Neural cell (in vitro differentiated cells): Measurements from ENCODE around the gene ENOX1. TPM values are rescaled to one million over a fixed set of nuclear protein-coding genes. Genes with fewer than 3 reads are reported as not detected.

ENCODE experiments used
- H2AFZ ChIP-seq: fragments of 200-600, 300-800 bp; sonication (generic), shearing (Covaris generic); 2 replicates; pipeline ENCODE4 v1.6.0; 2014; ENCODE audit warnings: low read depth, mild to moderate bottlenecking, antibody characterized with exemption, low read length, moderate library complexity
- H3F3A ChIP-seq: fragments of 200-600 bp; shearing (Covaris generic); 2 replicates; pipeline ENCODE4 v1.6.1; 2016; ENCODE audit warnings: mild to moderate bottlenecking, moderate library complexity, mixed read lengths, antibody characterized with exemption, low read length; ENCODE audit not compliant: insufficient read depth, poor library complexity, severe bottlenecking
- H3K27ac ChIP-seq: fragments of 200-600, 300-800 bp; sonication (generic), shearing (Covaris generic); 2 replicates; pipeline ENCODE4 v1.5.1; 2014; ENCODE audit warnings: mild to moderate bottlenecking, low read length, moderate library complexity
- H3K27me3 ChIP-seq: fragments of 300-800, 200-600 bp; sonication (generic), shearing (Covaris generic); 2 replicates; pipeline ENCODE4 v1.6.0; 2014; ENCODE audit warnings: mild to moderate bottlenecking, low read depth, low read length, moderate library complexity; ENCODE audit not compliant: insufficient read depth
- H3K36me3 ChIP-seq: fragments of 300-800, 200-600 bp; sonication (generic), shearing (Covaris generic); 2 replicates; pipeline ENCODE4 v1.5.1; 2014; ENCODE audit warnings: mild to moderate bottlenecking, antibody characterized with exemption, low read length, moderate library complexity; ENCODE audit not compliant: insufficient read depth
- H3K4me2 ChIP-seq: fragments of 300-800, 200-600 bp; sonication (generic), shearing (Covaris generic); 2 replicates; pipeline ENCODE4 v1.6.0; 2014; ENCODE audit warnings: mild to moderate bottlenecking, low read length
- H3K4me3 ChIP-seq: fragments of 300-800, 200-600 bp; sonication (generic), shearing (Covaris generic); 2 replicates; pipeline ENCODE4 v1.5.1; 2014; ENCODE audit warnings: mild to moderate bottlenecking, low read length, moderate library complexity
- H3K79me2 ChIP-seq: fragments of 200-600 bp; shearing (Covaris generic); replicated peaks from 2 replicates; pipeline ENCODE4 v1.6.0; 2014; ENCODE audit warnings: mild to moderate bottlenecking, low read length, moderate library complexity; ENCODE audit not compliant: insufficient read depth
- H3K9ac ChIP-seq: fragments of 300-800, 200-600 bp; sonication (generic), shearing (Covaris generic); 2 replicates; pipeline ENCODE4 v1.6.1; 2016; ENCODE audit warnings: mild to moderate bottlenecking, low read length, mixed read lengths
- H3K9me2 ChIP-seq: fragments of 200-600 bp; shearing (Covaris generic); 2 replicates; pipeline ENCODE4 v1.6.1; 2016; ENCODE audit warnings: mild to moderate bottlenecking, low read length, mixed read lengths; ENCODE audit not compliant: insufficient read depth
- H3K9me3 ChIP-seq: fragments of 200-600, 300-800 bp; sonication (generic), shearing (Covaris generic); 2 replicates; pipeline ENCODE4 v1.6.1; 2016; ENCODE audit warnings: mild to moderate bottlenecking, mixed run types, low read length, moderate library complexity, mixed read lengths
- H4K20me1 ChIP-seq: fragments of 200-600 bp; shearing (Covaris generic); 2 replicates; pipeline ENCODE4 v1.6.1; 2016; ENCODE audit warnings: mild to moderate bottlenecking, mixed run types; ENCODE audit not compliant: insufficient read depth
- CTCF ChIP-seq: fragments of 450-650 bp; IDR thresholded peaks from 2 replicates; pipeline ENCODE4 v1.5.1; 2014; ENCODE audit warnings: antibody characterized with exemption, mild to moderate bottlenecking, moderate library complexity; ENCODE audit not compliant: poor library complexity, severe bottlenecking
- EP300 ChIP-seq: fragments of 450-650 bp; conservative IDR thresholded peaks from 2 replicates; pipeline ENCODE4 v1.6.1; 2014; ENCODE audit warnings: antibody characterized with exemption, mild to moderate bottlenecking, moderate library complexity; ENCODE audit not compliant: poor library complexity, severe bottlenecking
- EZH2 ChIP-seq: fragments of 200-600, 300-800 bp; shearing (Covaris generic), sonication (generic); IDR thresholded peaks from 2 replicates; pipeline ENCODE4 v1.6.1; 2014; ENCODE audit warnings: antibody characterized with exemption, low read length, borderline replicate concordance, mild to moderate bottlenecking; ENCODE audit not compliant: insufficient read depth, poor library complexity, severe bottlenecking
- MXI1 ChIP-seq: fragments of 450-650 bp; conservative IDR thresholded peaks from 2 replicates; pipeline ENCODE4 v1.6.1; 2014; ENCODE audit warnings: antibody characterized with exemption, mild to moderate bottlenecking; ENCODE audit not compliant: poor library complexity, severe bottlenecking
- POLR2AphosphoS5 ChIP-seq: IDR thresholded peaks from 2 replicates; pipeline ENCODE4 v1.6.1; 2012
- RAD21 ChIP-seq: fragments of 450-650 bp; conservative IDR thresholded peaks from 2 replicates; pipeline ENCODE4 v1.6.1; 2014; ENCODE audit warnings: antibody characterized with exemption, mild to moderate bottlenecking, moderate library complexity
- REST ChIP-seq: IDR thresholded peaks from 2 replicates; pipeline ENCODE4 v1.6.1; 2012; ENCODE audit warnings: borderline replicate concordance
- SMC3 ChIP-seq: fragments of 450-650 bp; conservative IDR thresholded peaks from 2 replicates; pipeline ENCODE4 v1.6.1; 2014; ENCODE audit warnings: antibody characterized with exemption, mild to moderate bottlenecking, moderate library complexity; ENCODE audit not compliant: poor library complexity
- polyA plus RNA-seq: library from polyadenylated mRNA; depleted of rRNA; stranded (reverse); fragments of >200 nt; gene quantifications from 2 replicates; pipeline ENCODE4 v1.2.3, GENCODE V29; 2014

Gene ENOX1
- polyA plus RNA-seq, 1 donor from 2014 or later, result 42.6 TPM

DNA sequence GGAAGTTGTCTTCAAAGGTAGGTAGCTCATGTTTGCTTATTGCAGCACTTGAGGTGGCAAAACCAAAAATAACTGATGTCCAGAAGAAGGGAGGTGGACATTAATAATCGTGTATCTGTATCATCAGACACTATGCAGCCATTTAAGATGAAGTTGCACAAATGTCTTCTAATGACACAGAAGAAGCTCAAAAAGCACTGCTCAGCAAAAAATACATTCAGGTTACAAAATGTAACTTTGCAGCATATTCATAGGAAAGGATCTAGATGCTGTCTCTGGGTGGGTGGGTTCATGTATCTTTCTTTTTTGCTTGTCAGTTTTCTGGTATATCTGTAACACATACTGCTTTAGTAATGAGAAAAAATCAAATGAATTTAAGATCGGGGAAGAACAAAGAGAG lies 515.6 kb downstream of the ENOX1 start:
- no peak overlapping the region for H3K9ac ChIP-seq
- no peaks in the 10 kb centered on the region for H3K79me2 ChIP-seq
- H2AFZ ChIP-seq, result no peak overlapping the region
- no peaks in the 10 kb centered on the region for H4K20me1 ChIP-seq
- H3K9me2 ChIP-seq, result no peaks in the 10 kb centered on the region
- peak overlapping the region; percentile 60 for H3K27ac ChIP-seq
- no peak overlapping the region for H3K4me3 ChIP-seq
- TF ChIP-seq EP300 (no peak), MXI1 (no peak), RAD21 (no peak), POLR2AphosphoS5 (no peak), SMC3 (no peak), REST (no peak)
- no peaks in the 10 kb centered on the region for H3K9me3 ChIP-seq
- H3K36me3 ChIP-seq, result no peaks in the 10 kb centered on the region
- no peaks in the 10 kb centered on the region for H3F3A ChIP-seq
- no peak overlapping the region for H3K4me2 ChIP-seq
- no peaks in the 10 kb centered on the region for H3K27me3 ChIP-seq

DNA sequence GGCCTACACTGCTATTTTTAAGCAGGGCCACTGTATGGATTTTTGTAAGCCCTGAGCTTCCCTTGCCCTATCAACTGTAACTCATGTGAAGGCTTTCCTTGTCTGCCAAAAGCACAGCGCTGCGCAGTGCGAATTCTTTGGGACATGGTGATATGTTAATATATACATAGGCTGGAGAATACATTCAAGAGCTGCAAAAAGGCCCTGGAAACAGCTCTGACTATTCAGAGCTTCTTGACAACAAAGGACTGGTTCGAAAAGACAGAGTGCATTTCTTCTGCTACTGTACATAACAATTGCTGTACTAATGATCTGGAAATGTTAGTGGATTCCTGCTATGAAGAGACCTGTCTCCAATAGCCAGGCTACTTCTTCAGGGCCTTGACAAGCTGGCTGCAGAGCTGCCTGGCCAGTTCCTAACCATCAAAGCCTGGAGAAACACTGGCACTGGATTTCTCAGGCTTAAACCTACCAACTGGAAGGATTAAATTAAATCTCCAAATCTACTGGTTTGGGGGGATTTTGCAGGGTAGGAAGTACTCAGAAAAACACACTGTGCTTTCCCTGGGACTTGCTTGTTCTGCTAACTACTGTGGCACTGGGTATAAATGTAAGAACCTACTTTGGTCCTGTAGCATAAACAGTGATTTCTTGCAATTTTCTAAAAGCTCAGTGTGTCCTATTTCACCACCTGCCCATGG lies 516.5 kb downstream of the ENOX1 start:
- no peaks in the 10 kb centered on the region for H3K36me3 ChIP-seq
- TF ChIP-seq EZH2 (no peak), EP300 (no peak), REST (no peak), RAD21 (no peak), MXI1 (no peak), CTCF (no peak), POLR2AphosphoS5 (no peak)
- no peaks in the 10 kb centered on the region for H3K9me2 ChIP-seq
- peak overlapping the region; percentile 60 for H3K27ac ChIP-seq
- H2AFZ ChIP-seq, result no peak overlapping the region
- no peaks in the 10 kb centered on the region for H3K27me3 ChIP-seq
- H3F3A ChIP-seq, result no peaks in the 10 kb centered on the region
- H3K9me3 ChIP-seq, result no peaks in the 10 kb centered on the region
- peak overlapping the region; percentile 6 for H3K9ac ChIP-seq
- no peak overlapping the region for H3K4me3 ChIP-seq
- no peaks in the 10 kb centered on the region for H4K20me1 ChIP-seq
- no peaks in the 10 kb centered on the region for H3K79me2 ChIP-seq
- peak overlapping the region; percentile 19 for H3K4me2 ChIP-seq
